ENCODE measurements around the gene PECR.

The PECR gene

DNA sequence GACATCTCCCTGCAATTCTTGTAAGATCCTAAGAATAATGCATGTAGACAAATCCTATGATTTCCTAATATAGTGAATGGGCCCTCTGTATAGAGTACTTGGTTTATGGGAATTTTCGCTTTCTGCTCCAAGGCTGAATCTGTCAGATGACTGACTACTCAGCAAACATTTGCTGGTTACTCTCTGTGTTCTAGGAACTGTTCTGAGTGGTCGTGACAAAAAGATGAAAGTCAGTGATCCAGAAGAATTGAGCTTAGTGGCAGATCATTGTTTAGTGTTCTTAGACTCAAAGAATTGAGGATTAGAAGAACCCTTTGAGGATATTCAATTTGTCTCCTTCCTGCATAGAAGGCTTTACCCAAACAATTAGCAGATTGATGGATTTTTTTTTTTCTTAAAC is 37.5 kb upstream of the PECR start:
- H3K4me3 ChIP-seq (ENCODE audit: low read depth in 1 of 2, low read length in 1 of 2) = no peak overlapping the region
- no peaks in the 10 kb centered on the region for H3K27me3 ChIP-seq
- peaks cover 40 to 43% of the 10 kb centered on the region in 2 experiments for H3K4me1 ChIP-seq (ENCODE audit: control insufficient read depth in 1 of 2, insufficient read depth in 1 of 2, low read depth in 1 of 2, low read length in 1 of 2)
- TF ChIP-seq, protein P1, sequence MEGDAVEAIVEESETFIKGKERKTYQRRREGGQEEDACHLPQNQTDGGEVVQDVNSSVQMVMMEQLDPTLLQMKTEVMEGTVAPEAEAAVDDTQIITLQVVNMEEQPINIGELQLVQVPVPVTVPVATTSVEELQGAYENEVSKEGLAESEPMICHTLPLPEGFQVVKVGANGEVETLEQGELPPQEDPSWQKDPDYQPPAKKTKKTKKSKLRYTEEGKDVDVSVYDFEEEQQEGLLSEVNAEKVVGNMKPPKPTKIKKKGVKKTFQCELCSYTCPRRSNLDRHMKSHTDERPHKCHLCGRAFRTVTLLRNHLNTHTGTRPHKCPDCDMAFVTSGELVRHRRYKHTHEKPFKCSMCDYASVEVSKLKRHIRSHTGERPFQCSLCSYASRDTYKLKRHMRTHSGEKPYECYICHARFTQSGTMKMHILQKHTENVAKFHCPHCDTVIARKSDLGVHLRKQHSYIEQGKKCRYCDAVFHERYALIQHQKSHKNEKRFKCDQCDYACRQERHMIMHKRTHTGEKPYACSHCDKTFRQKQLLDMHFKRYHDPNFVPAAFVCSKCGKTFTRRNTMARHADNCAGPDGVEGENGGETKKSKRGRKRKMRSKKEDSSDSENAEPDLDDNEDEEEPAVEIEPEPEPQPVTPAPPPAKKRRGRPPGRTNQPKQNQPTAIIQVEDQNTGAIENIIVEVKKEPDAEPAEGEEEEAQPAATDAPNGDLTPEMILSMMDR (IDR thresholded peaks at IDR 0.05) = no peak
- H3K36me3 ChIP-seq = peaks cover 62% of the 10 kb centered on the region
- H3K9me3 ChIP-seq = no peaks in the 10 kb centered on the region
- H3K27ac ChIP-seq = peak overlapping the region; percentile 100

DNA sequence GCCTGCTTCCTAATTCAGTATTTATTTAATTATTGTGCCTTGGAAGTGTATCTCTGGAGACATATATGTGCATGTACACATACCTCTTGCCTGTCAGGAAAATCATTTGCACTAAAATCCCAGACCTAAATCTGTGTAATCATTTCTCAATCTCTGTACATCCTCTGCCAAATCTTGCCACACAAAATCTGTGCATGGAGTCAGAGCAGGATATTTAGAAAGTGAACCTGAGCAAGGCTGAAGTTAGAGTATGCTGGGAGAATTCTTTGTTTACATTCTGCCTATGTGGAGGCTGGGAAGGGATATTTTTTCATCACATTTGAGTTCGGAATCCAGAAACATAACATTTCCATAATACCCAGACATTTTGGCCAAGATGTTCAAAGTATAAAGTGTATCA is 36.9 kb upstream of the PECR start:
- Histone ChIP-seq H3K4me3 (ENCODE audit: low read depth in 1 of 2, low read length in 1 of 2) (no peak overlapping the region), H3K9me3 (no peaks in the 10 kb centered on the region), H3K4me1 (ENCODE audit: control insufficient read depth in 1 of 2, insufficient read depth in 1 of 2, low read depth in 1 of 2, low read length in 1 of 2) (peaks cover 47 to 48% of the 10 kb centered on the region in 2 experiments), H3K36me3 (peaks cover 62% of the 10 kb centered on the region), H3K27me3 (no peaks in the 10 kb centered on the region), H3K27ac (peak overlapping the region; percentile 100)
- TF ChIP-seq, protein P1 (IDR thresholded peaks at IDR 0.05) = no peak

DNA sequence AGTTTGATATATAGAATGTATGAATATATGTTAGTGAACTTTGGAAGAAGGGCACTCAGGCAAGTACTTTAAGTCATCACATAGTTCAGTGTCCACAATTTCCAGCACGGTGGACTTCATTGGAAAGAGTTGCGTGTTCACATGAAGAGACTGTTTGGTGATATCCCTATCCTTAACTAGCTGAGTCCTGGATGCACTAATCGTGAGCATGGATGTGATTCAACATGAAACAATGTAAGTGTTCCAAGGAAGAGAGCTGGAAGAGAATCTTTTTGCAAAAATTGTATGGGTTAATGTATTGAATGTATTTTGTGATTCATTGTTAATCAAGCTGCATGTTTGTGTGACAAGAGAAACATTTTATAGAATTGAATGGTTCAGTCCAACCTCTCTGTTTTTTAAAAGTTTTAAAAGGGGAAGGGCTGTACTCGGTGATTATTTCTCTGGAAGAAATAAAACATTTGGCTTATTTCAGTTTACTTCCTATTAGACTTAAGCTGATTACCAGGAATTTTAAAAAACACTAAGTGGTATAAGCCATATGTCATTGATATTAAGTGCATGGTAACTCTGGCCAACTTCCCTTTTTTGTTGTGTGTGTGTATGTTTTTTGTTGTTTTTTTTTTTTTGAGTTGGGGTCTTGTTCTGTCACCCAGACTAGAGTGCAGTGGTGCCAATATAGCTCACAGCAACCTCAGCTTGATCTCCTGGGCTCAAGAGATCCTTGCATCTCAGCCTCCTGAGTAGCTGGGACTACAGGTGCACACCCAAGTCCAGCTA is 36.1 kb upstream of the PECR start:
- Histone ChIP-seq H3K9me3 (no peaks in the 10 kb centered on the region), H3K27me3 (no peaks in the 10 kb centered on the region), H3K4me1 (ENCODE audit: control insufficient read depth in 1 of 2, insufficient read depth in 1 of 2, low read depth in 1 of 2, low read length in 1 of 2) (peaks cover 48% of the 10 kb centered on the region in 2 experiments), H3K4me3 (ENCODE audit: low read depth in 1 of 2, low read length in 1 of 2) (no peak overlapping the region), H3K27ac (peak overlapping the region; percentile 100), H3K36me3 (peaks cover 62% of the 10 kb centered on the region)
- TF ChIP-seq, protein P1 (IDR thresholded peaks at IDR 0.05) = no peak

DNA sequence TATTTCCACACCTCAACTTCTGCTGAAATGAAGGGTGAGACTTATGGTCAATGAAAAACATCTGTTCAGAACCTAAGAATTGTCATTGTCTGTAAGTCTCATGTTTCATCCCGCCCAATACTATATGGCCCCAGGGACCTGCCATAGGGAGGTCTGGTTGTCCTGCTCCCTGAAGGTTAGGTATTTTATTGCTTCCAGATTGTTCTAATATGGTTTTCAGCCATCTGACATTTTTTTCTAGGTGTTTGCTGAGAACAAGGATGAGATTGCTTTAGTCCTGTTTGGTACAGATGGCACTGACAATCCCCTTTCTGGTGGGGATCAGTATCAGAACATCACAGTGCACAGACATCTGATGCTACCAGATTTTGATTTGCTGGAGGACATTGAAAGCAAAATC is 34.8 kb upstream of the PECR start:
- Histone ChIP-seq H3K4me3 (ENCODE audit: low read depth in 1 of 2, low read length in 1 of 2) (no peak overlapping the region), H3K4me1 (ENCODE audit: control insufficient read depth in 1 of 2, insufficient read depth in 1 of 2, low read depth in 1 of 2, low read length in 1 of 2) (peaks cover 48 to 49% of the 10 kb centered on the region in 2 experiments), H3K27ac (peak overlapping the region; percentile 100), H3K27me3 (no peaks in the 10 kb centered on the region), H3K36me3 (peaks cover 56% of the 10 kb centered on the region), H3K9me3 (no peaks in the 10 kb centered on the region)
- TF ChIP-seq, protein P1 (IDR thresholded peaks at IDR 0.05) = no peak

DNA sequence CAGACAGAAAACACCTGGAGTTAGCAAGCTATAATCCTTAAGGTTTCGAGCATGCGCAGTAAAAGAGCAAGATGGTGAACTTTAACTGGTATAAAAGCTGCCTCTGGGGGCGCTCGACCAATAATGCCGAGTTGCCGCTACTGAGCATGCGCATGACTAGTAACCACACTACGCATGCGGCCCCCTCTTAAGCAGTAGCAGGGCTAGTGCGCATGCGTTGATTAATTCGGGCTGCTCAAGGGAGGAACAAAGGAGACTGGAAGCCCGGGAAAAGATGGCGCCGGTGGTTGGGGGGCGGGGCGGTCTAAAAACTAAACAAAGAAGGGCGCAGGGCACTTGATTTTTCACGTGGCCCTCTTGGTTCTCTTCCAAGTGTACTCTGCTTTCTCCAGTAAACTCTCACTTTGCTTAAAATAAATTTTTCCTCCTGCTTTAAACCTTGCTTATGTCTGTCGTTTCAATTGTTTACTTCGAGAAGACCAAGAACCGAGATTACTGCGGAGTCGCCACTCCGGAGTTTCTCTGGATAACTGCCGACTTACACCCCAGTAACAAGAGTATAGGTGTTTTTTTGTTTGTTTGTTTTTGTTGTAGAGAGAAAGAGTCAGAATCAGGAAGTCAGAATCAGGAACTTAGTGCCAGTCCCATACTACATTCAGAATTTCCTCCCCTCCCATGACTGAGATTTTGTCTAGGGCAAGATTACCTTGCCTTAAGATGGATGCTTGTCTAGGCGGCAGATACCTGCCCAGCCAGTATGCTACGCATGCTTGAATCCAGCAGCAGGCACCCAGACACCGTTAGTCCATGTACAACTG is 33.3 kb upstream of the PECR start:
- H3K36me3 ChIP-seq = peaks cover 46% of the 10 kb centered on the region
- peak overlapping the region; percentile 100 for H3K27ac ChIP-seq
- TF ChIP-seq, protein P1 (IDR thresholded peaks at IDR 0.05) = peak; percentile 91
- H3K9me3 ChIP-seq = no peaks in the 10 kb centered on the region
- peaks cover 63 to 64% of the 10 kb centered on the region in 2 experiments for H3K4me1 ChIP-seq (ENCODE audit: control insufficient read depth in 1 of 2, insufficient read depth in 1 of 2, low read depth in 1 of 2, low read length in 1 of 2)
- H3K4me3 ChIP-seq (ENCODE audit: low read depth in 1 of 2, low read length in 1 of 2) = peak overlapping the region; percentile 67 to 75
- no peaks in the 10 kb centered on the region for H3K27me3 ChIP-seq

Data from neutrophil (primary cell).